ENCODE results near the gene NME4. TPM values are rescaled to one million over a fixed set of nuclear protein-coding genes. Genes with fewer than 3 reads are reported as not detected.

Gene NME4
- total RNA-seq, 4 donors from 2014 or later: 114 to 158 (median 124) TPM

DNA sequence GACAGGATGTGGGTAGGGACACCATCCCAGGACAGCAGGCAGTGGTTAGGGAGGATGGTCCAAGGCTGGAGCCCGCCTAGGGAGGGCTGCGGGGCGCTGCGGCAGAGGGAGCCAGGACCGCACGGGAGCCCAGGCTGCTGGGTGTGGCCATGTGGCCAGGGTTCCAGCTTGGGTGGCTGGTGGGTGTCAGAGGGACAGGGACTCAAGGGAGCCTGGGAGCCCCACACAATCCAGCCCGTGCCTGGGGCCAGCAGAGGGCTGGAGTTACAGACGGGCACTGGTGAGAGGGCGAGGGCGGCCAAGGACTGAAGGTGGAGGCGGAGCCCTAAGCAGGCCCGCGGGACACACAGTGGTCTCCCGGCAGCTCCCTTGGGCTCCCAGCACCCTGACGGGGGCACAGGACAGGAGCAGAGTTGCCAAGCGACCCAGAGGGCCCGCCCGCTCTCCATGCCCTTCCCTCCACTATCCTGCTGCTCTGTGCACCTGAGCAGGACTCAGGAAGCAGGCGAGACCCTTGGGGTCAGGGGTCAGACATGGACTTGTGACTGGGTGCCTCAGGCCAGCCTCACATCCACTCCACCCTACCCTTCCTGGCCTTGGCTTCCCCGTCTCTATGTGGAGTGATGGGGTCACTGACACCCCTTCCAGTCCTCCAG, 33.8 kb upstream of the NME4 start:
- intact Hi-C loops (cut with DNase I): loop anchor here (5.0 kb wide), 1 partner anchor 246 kb away; no protein-coding TSS in a partner anchor
- no peak overlapping the region for H3K27ac ChIP-seq (replicated peaks in 1 of 4)

DNA sequence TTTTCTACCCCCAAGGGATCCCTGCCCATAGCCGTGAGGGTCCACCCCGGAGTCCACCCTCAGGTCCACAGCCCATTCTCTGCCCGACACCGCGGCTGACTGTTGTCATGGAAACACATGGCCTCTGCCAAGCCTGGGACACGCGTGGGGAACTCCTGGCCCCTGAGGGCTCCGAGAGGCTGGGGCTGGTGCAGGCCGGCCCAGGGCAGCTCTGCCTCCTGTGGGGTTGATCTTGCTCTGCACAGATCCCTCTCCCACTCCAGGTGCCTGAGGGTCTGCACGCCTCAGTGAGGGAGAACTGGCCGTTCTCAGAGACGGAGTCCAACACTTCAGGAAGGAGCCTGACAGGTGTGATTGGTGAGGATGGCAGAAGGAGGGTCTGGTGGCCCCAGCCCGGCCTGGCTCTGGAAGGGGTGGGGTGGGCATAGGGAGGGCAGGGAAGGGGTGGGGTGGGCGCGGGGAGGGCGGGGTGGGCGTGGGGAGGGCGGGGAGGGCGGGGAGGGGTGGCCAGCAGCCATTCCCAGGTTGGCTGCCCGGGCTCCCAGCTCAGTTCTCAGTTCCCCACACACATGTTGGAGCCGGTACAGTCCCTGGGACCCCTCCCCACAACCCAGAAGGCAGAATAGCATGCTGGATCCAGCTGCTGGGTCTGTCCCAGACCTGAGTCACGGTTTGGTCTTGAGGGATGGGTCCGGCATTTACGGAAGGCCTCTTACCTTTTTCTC, 33.1 kb upstream of the NME4 start:
- TF ChIP-seq POLR2A (IDR thresholded peaks at IDR 0.05; ENCODE audit: low read depth): no peak
- TF ChIP-seq EP300 (IDR thresholded peaks at IDR 0.05): no peak
- no peak for TF ChIP-seq POLR2AphosphoS5 (IDR thresholded peaks at IDR 0.05)
- TF ChIP-seq, protein P1, sequence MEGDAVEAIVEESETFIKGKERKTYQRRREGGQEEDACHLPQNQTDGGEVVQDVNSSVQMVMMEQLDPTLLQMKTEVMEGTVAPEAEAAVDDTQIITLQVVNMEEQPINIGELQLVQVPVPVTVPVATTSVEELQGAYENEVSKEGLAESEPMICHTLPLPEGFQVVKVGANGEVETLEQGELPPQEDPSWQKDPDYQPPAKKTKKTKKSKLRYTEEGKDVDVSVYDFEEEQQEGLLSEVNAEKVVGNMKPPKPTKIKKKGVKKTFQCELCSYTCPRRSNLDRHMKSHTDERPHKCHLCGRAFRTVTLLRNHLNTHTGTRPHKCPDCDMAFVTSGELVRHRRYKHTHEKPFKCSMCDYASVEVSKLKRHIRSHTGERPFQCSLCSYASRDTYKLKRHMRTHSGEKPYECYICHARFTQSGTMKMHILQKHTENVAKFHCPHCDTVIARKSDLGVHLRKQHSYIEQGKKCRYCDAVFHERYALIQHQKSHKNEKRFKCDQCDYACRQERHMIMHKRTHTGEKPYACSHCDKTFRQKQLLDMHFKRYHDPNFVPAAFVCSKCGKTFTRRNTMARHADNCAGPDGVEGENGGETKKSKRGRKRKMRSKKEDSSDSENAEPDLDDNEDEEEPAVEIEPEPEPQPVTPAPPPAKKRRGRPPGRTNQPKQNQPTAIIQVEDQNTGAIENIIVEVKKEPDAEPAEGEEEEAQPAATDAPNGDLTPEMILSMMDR (IDR thresholded peaks at IDR 0.05): no peak
- no peak overlapping the region for H3K4me3 ChIP-seq
- intact Hi-C loops (cut with DNase I): loop anchor here (5.0 kb wide), 1 partner anchor 247 kb away; no protein-coding TSS in a partner anchor
- peaks cover 0 to 38% (median 0%) of the 10 kb centered on the region in 4 donors for H3K27me3 ChIP-seq
- H3K4me1 ChIP-seq: peaks cover 0 to 9% (median 4%) of the 10 kb centered on the region in 4 donors
- WGBS: 47% methylated on average over 16 of the region's 24 CpGs
- DNase-seq (ENCODE audit: extremely low spot score): no peak
- H3K36me3 ChIP-seq: peaks cover 20 to 28% (median 27%) of the 10 kb centered on the region in 4 donors
- no peak overlapping the region for H3K27ac ChIP-seq (replicated peaks in 1 of 4)
- H3K9me3 ChIP-seq: no peaks in the 10 kb centered on the region

More for the DNA sequence above, 33.8 kb upstream of the NME4 start:
- TF ChIP-seq POLR2A (IDR thresholded peaks at IDR 0.05; ENCODE audit: low read depth): no peak
- TF ChIP-seq POLR2AphosphoS5 (IDR thresholded peaks at IDR 0.05): no peak
- TF ChIP-seq EP300 (IDR thresholded peaks at IDR 0.05): no peak
- TF ChIP-seq, protein P1 (IDR thresholded peaks at IDR 0.05): no peak
- 75% methylated on average over 12 of the region's 20 CpGs for WGBS
- Histone ChIP-seq H3K9me3 (no peaks in the 10 kb centered on the region), H3K4me1 (peaks cover 0 to 9% (median 4%) of the 10 kb centered on the region in 4 donors), H3K4me3 (no peak overlapping the region), H3K27me3 (peaks cover 0 to 38% (median 0%) of the 10 kb centered on the region in 4 donors), H3K36me3 (peaks cover 17 to 21% (median 20%) of the 10 kb centered on the region in 4 donors)
- DNase-seq (ENCODE audit: extremely low spot score): no peak

DNA sequence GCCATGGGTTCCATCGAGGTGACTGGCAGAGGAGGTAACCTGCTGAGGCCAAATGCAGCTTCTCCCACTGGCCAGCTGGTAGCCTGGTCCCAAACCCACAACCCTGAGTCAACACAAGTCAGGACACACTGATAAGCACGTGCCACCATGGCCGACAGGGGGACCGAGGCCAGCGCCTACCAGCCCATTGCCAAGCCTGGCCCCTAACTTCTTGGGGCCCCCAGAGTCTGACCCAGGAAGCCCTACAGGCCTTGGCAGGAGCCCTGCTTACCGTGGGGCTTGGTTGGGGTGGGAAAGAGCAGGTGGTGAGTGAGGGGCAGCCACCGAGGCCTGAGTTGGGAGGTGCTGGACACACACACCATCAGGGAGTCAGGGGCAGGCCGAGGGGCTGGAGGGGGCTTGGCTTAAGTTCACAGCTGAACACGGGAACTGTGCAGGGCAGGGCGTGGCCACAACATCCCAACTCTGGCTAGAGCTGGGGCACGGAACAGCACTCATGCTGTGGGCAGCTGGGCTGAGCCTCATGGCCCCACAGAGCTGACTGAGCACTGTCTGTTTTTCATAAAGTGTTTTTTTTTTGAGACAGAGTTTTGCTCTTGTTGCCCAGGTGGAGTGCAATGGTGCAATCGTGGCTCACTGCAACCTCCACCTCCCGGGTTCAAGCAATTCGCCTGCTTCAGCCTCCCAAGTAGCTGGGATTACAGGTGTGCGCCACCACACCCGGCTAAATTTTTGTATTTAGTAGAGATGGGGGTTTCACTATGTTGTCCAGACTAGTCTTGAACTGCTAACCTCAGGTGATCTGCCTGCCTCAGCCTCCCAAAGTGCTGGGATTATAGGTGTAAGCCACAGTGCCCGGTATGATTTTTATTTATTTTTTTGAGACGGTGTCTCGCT, 32.2 kb upstream of the NME4 start:
- TF ChIP-seq POLR2A (IDR thresholded peaks at IDR 0.05; ENCODE audit: low read depth) (no peak), EP300 (IDR thresholded peaks at IDR 0.05) (no peak), POLR2AphosphoS5 (IDR thresholded peaks at IDR 0.05) (no peak)
- TF ChIP-seq, protein P1 (IDR thresholded peaks at IDR 0.05): no peak
- 70% methylated on average over 14 of the region's 19 CpGs for WGBS
- intact Hi-C loops (cut with DNase I): loop anchor here (5.0 kb wide), 1 partner anchor 248 kb away; no protein-coding TSS in a partner anchor

DNA sequence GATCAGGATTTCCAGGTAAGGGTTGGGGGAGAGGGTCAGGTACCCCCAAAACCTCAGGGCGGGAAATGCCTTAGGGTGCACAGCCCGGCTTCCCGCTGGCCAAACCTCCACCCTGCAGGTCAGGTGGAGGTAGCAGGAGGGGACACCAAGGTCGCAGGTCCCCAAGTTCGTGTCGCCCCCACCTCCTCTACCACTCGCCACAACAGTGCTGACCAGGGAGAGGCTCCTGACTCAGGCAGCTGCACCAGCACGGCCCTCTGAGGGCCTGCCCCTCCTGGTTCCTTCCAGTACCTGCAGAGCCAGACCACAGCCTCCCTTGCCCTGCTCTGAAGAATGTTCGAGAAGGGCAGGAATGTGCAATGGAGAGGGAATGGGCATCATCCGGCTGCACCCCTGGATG, 30.5 kb upstream of the NME4 start:
- H3K36me3 ChIP-seq: peaks cover 25 to 37% (median 35%) of the 10 kb centered on the region in 4 donors
- peaks cover 0 to 34% (median 0%) of the 10 kb centered on the region in 4 donors for H3K27me3 ChIP-seq
- H3K27ac ChIP-seq (replicated peaks in 1 of 4): no peak overlapping the region
- 87% methylated on average over 9 of the region's 10 CpGs for WGBS
- no peaks in the 10 kb centered on the region for H3K9me3 ChIP-seq
- intact Hi-C loops (cut with DNase I): no loop called here
- peaks cover 14 to 32% (median 25%) of the 10 kb centered on the region in 4 donors for H3K4me1 ChIP-seq
- no peak for TF ChIP-seq EP300 (IDR thresholded peaks at IDR 0.05)
- TF ChIP-seq POLR2A (IDR thresholded peaks at IDR 0.05; ENCODE audit: low read depth): no peak
- TF ChIP-seq, protein P1 (IDR thresholded peaks at IDR 0.05): no peak
- TF ChIP-seq POLR2AphosphoS5 (IDR thresholded peaks at IDR 0.05): no peak
- no peak for DNase-seq (ENCODE audit: extremely low spot score)
- no peak overlapping the region for H3K4me3 ChIP-seq

More for the DNA sequence above, 32.2 kb upstream of the NME4 start:
- DNase-seq (ENCODE audit: extremely low spot score): no peak
- Histone ChIP-seq H3K4me1 (peaks cover 7 to 18% (median 12%) of the 10 kb centered on the region in 4 donors), H3K4me3 (no peak overlapping the region), H3K27ac (replicated peaks in 1 of 4) (no peak overlapping the region), H3K27me3 (peaks cover 0 to 38% (median 0%) of the 10 kb centered on the region in 4 donors), H3K36me3 (peaks cover 25 to 34% (median 32%) of the 10 kb centered on the region in 4 donors), H3K9me3 (no peaks in the 10 kb centered on the region)

All from esophagus muscularis mucosa (tissue), 4 donors.